Kidney (tissue), 14 donors: ENCODE results near the gene ATP6V1G1. TPM values are rescaled to one million over a fixed set of nuclear protein-coding genes. Genes with fewer than 3 reads are reported as not detected.

Source experiments
- DNase-seq, 5 donors: peaks; one replicate each; pipeline ENCODE4 v3.0.0-alpha.2; 2013 to 2020
- FAIRE-seq: peaks from 2 replicates; lab custom pipeline; 2012; peaks lifted over from hg19 to GRCh38; lab: Jason Lieb, UNC
- H3K27ac ChIP-seq, 2 donors: one replicate each; pipeline ENCODE4 v1.7.0; 2013; ENCODE audit warnings: low read depth in 2 of 2, low read length in 2 of 2, inconsistent platforms in 1 of 2
- H3K27me3 ChIP-seq: one replicate; pipeline ENCODE4 v1.7.1; 2013; ENCODE audit warnings: low read length, inconsistent platforms; ENCODE audit not compliant: control insufficient read depth, insufficient read depth
- H3K36me3 ChIP-seq, 3 donors: one replicate each; pipeline versions ENCODE4 v1.7.0 to v1.7.1; 2013; ENCODE audit warnings: low read length in 3 of 3, control low read depth in 1 of 3, inconsistent platforms in 1 of 3; ENCODE audit not compliant: insufficient read depth in 3 of 3, control insufficient read depth in 2 of 3
- H3K4me1 ChIP-seq, 3 donors: one replicate each; pipeline versions ENCODE4 v1.7.0 to v1.7.1; 2013; ENCODE audit warnings: low read length in 3 of 3, inconsistent platforms in 1 of 3, low read depth in 1 of 3; ENCODE audit not compliant: control insufficient read depth in 2 of 3, insufficient read depth in 2 of 3
- H3K4me3 ChIP-seq, 3 donors: one replicate each; pipeline versions ENCODE4 v1.7.0 to v1.8.1; 2013; ENCODE audit warnings: low read length in 3 of 3, control low read depth in 1 of 3, inconsistent platforms in 1 of 3
- H3K9ac ChIP-seq, 3 donors: one replicate each; pipeline versions ENCODE4 v1.7.0 to v1.7.1; 2013; ENCODE audit warnings: low read length in 3 of 3, control low read depth in 1 of 3, inconsistent platforms in 1 of 3
- H3K9me3 ChIP-seq, 3 donors: one replicate each; pipeline versions ENCODE4 v1.7.0 to v1.7.1; 2013; ENCODE audit warnings: low read length in 3 of 3, control low read depth in 1 of 3, inconsistent platforms in 1 of 3; ENCODE audit not compliant: control insufficient read depth in 2 of 3, insufficient read depth in 1 of 3
- intact Hi-C: fragments of 100-400 bp; cut with DNase I; formaldehyde crosslinking; loops from one replicate; pipeline ENCODE4 v1.11.1; 2022
- polyA plus RNA-seq: library from polyadenylated mRNA; stranded (reverse); fragments of 350-450 nt; fragmentation: Illumina TruSeq; extraction: RNeasy Lipid Tissue Mini Kit (QIAGEN cat#74804); gene quantifications from one replicate; pipeline ENCODE4 v1.2.3, GENCODE V29; 2014; ENCODE audit warnings: low read depth, low replicate concordance; ENCODE audit not compliant: insufficient read depth
- total RNA-seq: library from RNA; stranded (reverse); fragmentation: NEBNext Ultra II Directional; extraction: Animal tissue kit (Norgen Biotek cat#: 25700); gene quantifications from one replicate; pipeline ENCODE4 v1.2.1, GENCODE V29; 2021
- TF ChIP-seq, protein P1 (sequence below): IDR thresholded peaks from 3 replicates; pipeline ENCODE4 v1.5.1; 2012; ENCODE audit warnings: mild to moderate bottlenecking, moderate library complexity, borderline replicate concordance; ENCODE audit not compliant: insufficient read depth; ENCODE audit errors: extremely low read depth
- donor health status: control.
- donor health status: control.
- donor health status: control.
- donor health status: control.
- donor health status: control.
- donor health status: DM: yes; HTN: yes; CAD: no.
- donor health status: Normal renal cell carcinoma (clear cell type).

The ATP6V1G1 gene
- total and polyA plus RNA-seq, 2 donors from 2014 or later, result 103 to 215 TPM

DNA sequence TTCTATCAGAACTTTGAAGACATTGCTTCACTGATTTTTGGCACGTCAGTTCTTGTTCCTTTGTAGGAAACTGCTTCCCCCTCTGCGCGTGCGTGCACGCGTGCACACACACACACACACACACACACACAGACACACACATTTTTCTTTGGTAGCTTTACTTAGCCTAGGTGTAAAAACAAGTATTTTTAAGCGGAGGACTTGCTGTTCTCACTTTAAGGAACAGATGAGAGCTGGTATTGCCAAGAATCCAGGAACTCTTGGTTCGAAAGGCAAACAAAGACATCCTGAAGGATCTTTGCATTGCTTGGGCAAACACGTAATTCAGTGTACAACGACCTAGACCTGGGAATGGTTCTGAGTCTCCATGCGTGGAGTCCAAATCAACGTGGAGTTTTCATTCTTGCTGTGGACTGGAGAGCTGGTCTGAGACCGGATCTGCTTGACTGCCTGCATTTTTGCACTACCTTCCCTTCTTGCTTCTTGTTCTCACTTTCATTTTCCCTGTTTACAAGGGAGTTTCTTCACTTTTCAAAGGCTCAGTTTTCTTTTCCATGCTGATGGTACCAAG, 31.7 kb downstream of the ATP6V1G1 start:
- Histone ChIP-seq H3K9ac (peak overlapping the region in 1 of 3 donors; percentile 32), H3K36me3 (no peaks in the 10 kb centered on the region), H3K27ac (peak overlapping the region; percentile 61 to 75), H3K9me3 (no peaks in the 10 kb centered on the region), H3K4me3 (peak overlapping the region; percentile 36 to 41 (median 37)), H3K4me1 (peaks cover 0 to 5% (median 0%) of the 10 kb centered on the region in 3 donors), H3K27me3 (no peaks in the 10 kb centered on the region)
- FAIRE-seq (no peak), DNase-seq (peak in 2 of 5 donors; percentile 29 to 31)
- intact Hi-C loops, result no loop called here
- TF ChIP-seq, protein P1, sequence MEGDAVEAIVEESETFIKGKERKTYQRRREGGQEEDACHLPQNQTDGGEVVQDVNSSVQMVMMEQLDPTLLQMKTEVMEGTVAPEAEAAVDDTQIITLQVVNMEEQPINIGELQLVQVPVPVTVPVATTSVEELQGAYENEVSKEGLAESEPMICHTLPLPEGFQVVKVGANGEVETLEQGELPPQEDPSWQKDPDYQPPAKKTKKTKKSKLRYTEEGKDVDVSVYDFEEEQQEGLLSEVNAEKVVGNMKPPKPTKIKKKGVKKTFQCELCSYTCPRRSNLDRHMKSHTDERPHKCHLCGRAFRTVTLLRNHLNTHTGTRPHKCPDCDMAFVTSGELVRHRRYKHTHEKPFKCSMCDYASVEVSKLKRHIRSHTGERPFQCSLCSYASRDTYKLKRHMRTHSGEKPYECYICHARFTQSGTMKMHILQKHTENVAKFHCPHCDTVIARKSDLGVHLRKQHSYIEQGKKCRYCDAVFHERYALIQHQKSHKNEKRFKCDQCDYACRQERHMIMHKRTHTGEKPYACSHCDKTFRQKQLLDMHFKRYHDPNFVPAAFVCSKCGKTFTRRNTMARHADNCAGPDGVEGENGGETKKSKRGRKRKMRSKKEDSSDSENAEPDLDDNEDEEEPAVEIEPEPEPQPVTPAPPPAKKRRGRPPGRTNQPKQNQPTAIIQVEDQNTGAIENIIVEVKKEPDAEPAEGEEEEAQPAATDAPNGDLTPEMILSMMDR, result no peak

GRCh38 chr9:114621561-114621960, 34.0 kb downstream of the ATP6V1G1 start:
- Histone ChIP-seq H3K9ac (no peak overlapping the region), H3K36me3 (no peaks in the 10 kb centered on the region), H3K27ac (no peak overlapping the region), H3K27me3 (no peaks in the 10 kb centered on the region), H3K9me3 (no peaks in the 10 kb centered on the region), H3K4me3 (no peak overlapping the region), H3K4me1 (peaks cover 0 to 5% (median 0%) of the 10 kb centered on the region in 3 donors)
- intact Hi-C loops, result no loop called here
- FAIRE-seq (no peak), DNase-seq (no peak)
- TF ChIP-seq, protein P1, result no peak

- Histone ChIP-seq H3K9ac (no peak overlapping the region), H3K4me1 (peaks cover 0 to 4% (median 0%) of the 10 kb centered on the region in 3 donors), H3K27me3 (no peaks in the 10 kb centered on the region), H3K36me3 (no peaks in the 10 kb centered on the region), H3K27ac (no peak overlapping the region), H3K4me3 (no peak overlapping the region), H3K9me3 (no peaks in the 10 kb centered on the region)
- intact Hi-C loops, result no loop called here
- TF ChIP-seq, protein P1, result no peak
- FAIRE-seq (no peak), DNase-seq (no peak)
Observed at GRCh38 chr9:114621975-114622609, 34.5 kb downstream of the ATP6V1G1 start.
